Lower leg skin (tissue), 4 donors: ENCODE data around the gene ARL5B. TPM values are rescaled to one million over a fixed set of nuclear protein-coding genes. Genes with fewer than 3 reads are reported as not detected.

Experiments used
- DNase-seq, 2 donors: peaks; one replicate each; pipeline ENCODE4 v3.0.0-alpha.2; 2019; ENCODE audit warnings: low spot score in 2 of 2
- H3K4me3 ChIP-seq: fragments of 200-600 bp; sonication (generic); 2 replicates; pipeline ENCODE4 v1.5.1; 2017; ENCODE audit warnings: mild to moderate bottlenecking, low read depth; ENCODE audit not compliant: poor library complexity, severe bottlenecking
- POLR2A ChIP-seq, 2 donors: fragments of 450-650 bp; IDR thresholded peaks; one replicate each; pipeline ENCODE4 v1.6.1; 2016 to 2017; ENCODE audit warnings: antibody characterized with exemption in 2 of 2, mild to moderate bottlenecking in 1 of 2, moderate library complexity in 1 of 2
- WGBS, 2 donors: methylation state at CpG; one replicate each; pipeline ENCODE4 v1.1.5; 2018; 5-methylcytosine and 5-hydroxymethylcytosine counted together
- intact Hi-C: fragments of 100-400 bp; cut with DNase I; formaldehyde crosslinking; loops from one replicate; pipeline ENCODE4 v1.15.0; 2023; ENCODE audit warnings: low total_unique reads
- total RNA-seq, 4 donors: library from RNA; depleted of rRNA; stranded (reverse); fragments of >200 nt; gene quantifications; one replicate each; pipeline ENCODE4 v1.1.0, GENCODE V29; 2016
- TF ChIP-seq, protein P1 (sequence below), 3 donors: fragments of 450-650 bp; IDR thresholded peaks; one replicate each; pipeline ENCODE4 v1.5.1; 2016; ENCODE audit warnings: antibody characterized with exemption in 3 of 3, mild to moderate bottlenecking in 3 of 3, moderate library complexity in 2 of 3

ARL5B gene
- total RNA-seq, 4 donors from 2014 or later = 10.9 to 15.9 (median 14.0) TPM

DNA sequence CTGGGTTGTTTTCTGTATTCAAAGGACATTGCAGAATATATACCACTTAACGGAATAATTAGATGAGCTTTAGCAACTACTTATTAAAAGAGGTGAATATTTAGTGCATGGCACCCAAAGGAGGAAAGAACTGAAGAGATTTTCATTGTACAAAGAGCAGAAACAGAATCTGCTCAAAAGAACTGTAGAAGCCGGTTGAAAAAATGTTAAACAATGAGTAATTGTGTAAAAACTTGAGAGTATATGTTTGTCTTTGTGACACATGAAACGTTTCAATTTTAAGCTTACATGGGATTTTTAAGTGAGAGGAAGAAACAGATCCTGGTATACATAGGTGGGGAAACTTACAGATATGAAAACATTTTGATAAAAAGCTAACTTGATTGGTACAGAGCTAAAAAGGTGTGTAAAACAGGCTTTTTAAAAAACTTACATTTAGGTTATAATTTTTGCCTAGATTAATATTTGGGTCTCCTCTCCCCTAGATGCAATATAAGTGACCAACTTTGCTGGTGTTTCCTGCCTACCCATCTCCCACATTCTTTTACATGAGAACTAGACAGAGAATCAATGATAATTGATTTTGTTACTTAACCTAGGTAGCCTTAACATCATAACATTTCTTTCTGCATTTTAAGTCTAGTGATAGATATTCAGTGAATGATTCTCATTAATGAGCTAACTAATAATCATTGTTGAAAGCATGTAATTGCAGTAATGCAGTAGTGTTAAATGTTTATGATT, 6.8 kb downstream of the ARL5B start:
- intact Hi-C loops = no loop called here
- TF ChIP-seq POLR2A (IDR thresholded peaks at IDR 0.05) = no peak
- TF ChIP-seq, protein P1, sequence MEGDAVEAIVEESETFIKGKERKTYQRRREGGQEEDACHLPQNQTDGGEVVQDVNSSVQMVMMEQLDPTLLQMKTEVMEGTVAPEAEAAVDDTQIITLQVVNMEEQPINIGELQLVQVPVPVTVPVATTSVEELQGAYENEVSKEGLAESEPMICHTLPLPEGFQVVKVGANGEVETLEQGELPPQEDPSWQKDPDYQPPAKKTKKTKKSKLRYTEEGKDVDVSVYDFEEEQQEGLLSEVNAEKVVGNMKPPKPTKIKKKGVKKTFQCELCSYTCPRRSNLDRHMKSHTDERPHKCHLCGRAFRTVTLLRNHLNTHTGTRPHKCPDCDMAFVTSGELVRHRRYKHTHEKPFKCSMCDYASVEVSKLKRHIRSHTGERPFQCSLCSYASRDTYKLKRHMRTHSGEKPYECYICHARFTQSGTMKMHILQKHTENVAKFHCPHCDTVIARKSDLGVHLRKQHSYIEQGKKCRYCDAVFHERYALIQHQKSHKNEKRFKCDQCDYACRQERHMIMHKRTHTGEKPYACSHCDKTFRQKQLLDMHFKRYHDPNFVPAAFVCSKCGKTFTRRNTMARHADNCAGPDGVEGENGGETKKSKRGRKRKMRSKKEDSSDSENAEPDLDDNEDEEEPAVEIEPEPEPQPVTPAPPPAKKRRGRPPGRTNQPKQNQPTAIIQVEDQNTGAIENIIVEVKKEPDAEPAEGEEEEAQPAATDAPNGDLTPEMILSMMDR (IDR thresholded peaks at IDR 0.05) = no peak
- no peak for DNase-seq
- no peak overlapping the region for H3K4me3 ChIP-seq
- 51 to 70% methylated on average over 3 of the region's 3 CpGs for WGBS, 2 donors

DNA sequence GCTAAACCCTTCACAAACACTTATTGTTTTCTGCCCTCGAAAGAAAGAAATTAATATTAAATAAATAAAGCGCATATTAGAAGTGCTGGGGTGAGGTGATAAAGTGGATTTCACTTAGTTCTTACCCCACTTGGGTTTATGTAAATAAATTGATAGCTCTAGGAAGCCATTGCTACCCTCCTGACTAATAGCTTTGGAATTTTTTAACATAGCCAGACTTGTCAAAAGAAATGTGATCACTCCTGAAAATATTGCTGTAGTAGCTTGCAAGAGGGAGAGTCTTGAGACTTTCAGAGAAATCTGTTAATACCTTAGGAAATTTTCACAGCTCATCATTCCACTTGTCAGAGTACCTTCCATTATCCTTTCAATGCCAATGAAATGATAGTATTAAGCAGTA, 7.6 kb downstream of the ARL5B start:
- TF ChIP-seq POLR2A (IDR thresholded peaks at IDR 0.05) = no peak
- TF ChIP-seq, protein P1 (IDR thresholded peaks at IDR 0.05) = no peak
- DNase-seq = no peak
- intact Hi-C loops = no loop called here
- WGBS, 2 donors = 85 to 88% methylated on average over 2 of the region's 2 CpGs
- H3K4me3 ChIP-seq = no peak overlapping the region

DNA sequence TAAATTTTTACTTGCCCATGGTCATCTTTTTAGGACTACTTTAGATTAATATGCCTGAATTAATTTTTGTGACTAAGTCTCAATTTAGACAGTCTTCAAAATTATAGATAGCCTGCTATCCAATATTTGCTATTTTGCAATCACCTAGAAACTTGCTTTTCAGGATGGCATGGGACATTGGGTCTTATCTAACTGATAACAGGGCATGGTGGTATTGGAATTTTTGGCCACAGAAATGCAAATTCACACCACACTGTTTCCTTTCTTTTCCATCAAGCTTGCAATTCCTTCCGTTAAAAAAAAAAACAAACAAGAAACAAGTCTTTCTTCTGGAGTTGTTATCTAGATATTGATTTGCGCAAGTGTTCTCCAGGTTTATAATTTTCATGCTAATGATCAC, 8.8 kb downstream of the ARL5B start:
- intact Hi-C loops = no loop called here
- no peak for DNase-seq
- no peak overlapping the region for H3K4me3 ChIP-seq
- WGBS, 2 donors = 80 to 88% methylated on average over 2 of the region's 2 CpGs
- TF ChIP-seq, protein P1 (IDR thresholded peaks at IDR 0.05) = no peak
- no peak for TF ChIP-seq POLR2A (IDR thresholded peaks at IDR 0.05)

DNA sequence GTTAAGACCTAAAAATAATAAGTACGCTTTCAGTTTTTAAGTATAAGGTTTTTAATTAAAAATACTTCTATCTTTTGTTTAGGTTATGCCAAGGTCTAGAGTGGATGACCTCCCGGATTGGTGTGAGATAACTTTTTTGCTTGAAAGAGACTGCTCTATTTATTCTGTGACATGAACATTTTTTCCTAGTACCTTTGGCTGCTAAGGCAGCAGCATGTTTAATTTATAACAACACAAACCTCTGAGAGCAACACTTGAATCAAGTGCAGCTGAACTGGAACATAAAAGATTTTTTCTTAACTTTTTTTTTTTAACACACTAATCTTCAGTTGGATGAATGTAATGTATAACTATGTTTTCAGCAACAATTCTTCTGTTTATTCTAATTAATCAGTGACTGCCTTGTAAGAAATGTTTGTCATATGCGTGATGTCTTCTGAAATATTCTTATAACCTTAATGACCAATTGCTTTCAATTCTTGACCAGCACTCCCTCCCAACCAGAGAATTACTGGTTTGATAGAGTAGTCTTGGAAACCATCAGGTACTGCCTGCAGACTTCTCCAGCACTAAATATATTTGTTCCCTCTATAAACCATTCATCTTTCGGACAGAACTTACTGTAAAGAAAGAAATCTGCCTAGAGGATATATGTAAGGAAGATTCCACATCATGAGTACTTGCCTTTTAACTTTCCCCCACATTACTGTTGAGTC, 16.0 kb downstream of the ARL5B start:
- intact Hi-C loops = no loop called here
- no peak for DNase-seq
- TF ChIP-seq, protein P1 (IDR thresholded peaks at IDR 0.05) = no peak
- TF ChIP-seq POLR2A (IDR thresholded peaks at IDR 0.05) = no peak
- no peak overlapping the region for H3K4me3 ChIP-seq
- WGBS, 2 donors = 96 to 97% methylated on average over 4 of the region's 4 CpGs

DNA sequence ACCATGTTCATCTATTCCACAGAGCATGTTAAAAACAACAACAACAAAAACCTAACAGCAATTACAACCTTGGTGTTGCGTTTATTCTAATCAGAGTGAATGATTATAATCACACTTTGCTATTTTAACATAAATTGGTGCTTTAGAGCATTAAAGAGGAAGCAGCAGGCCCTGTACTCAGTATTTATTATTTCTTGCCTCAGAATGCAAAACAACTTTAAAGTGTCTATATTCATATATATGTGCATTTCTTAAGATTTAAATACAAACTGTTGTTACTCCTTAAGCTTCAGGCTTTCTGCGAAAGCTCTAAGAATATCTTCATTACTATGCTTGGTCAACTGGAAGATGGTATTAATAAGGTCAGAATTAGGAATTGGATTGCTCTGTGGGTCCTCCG, 21.5 kb downstream of the ARL5B start:
- TF ChIP-seq, protein P1 (IDR thresholded peaks at IDR 0.05) = no peak
- TF ChIP-seq POLR2A (IDR thresholded peaks at IDR 0.05) = no peak
- H3K4me3 ChIP-seq = no peak overlapping the region
- intact Hi-C loops = no loop called here
- WGBS, 2 donors = 88 to 89% methylated on average over 3 of the region's 3 CpGs
- no peak for DNase-seq
